Stimulated activated CD8-positive, alpha-beta memory T cell treated with anti-CD3 and anti-CD28 coated beads, Interleukin-15, amount 100 ng/mL, for 1 hour (primary cell): ENCODE measurements around the gene CCDC120.
A peak's percentile ranks its signal among the peaks of the same experiment; 100 is the strongest.

Experiments
- DNase-seq: peaks from one replicate; pipeline ENCODE4 v3.0.0-alpha.2; 2020; ENCODE audit warnings: low read depth

Gene CCDC120, protein sequence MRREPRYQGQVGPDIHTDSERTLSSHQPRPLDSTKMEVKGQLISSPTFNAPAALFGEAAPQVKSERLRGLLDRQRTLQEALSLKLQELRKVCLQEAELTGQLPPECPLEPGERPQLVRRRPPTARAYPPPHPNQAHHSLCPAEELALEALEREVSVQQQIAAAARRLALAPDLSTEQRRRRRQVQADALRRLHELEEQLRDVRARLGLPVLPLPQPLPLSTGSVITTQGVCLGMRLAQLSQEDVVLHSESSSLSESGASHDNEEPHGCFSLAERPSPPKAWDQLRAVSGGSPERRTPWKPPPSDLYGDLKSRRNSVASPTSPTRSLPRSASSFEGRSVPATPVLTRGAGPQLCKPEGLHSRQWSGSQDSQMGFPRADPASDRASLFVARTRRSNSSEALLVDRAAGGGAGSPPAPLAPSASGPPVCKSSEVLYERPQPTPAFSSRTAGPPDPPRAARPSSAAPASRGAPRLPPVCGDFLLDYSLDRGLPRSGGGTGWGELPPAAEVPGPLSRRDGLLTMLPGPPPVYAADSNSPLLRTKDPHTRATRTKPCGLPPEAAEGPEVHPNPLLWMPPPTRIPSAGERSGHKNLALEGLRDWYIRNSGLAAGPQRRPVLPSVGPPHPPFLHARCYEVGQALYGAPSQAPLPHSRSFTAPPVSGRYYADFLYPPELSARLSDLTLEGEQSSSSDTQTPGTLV

DNA sequence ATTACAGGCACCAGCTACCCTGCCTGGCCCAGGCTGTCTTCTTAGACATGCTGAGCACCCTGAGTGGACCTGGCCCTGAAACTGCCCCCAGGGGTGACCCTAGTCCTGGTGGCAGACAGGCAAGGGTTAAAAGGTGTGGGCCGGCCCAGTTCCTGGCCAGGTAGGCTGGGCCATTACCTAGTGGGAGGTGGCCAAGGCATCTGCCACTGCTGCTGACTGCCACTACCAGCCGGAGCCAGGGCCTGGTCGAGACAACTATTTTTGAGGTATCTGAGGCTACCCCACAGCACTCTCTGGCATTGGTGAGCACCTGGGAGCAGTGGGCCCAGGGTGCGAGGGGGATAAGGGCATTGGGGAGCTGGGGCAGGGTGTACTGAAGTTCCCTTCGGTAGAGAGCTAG lies at the start of gene CCDC120:
Gene CCDC120 (plus strand): TSS at position 206 of the 400 bp plus-strand sequence. CDS start 3,043 bp downstream, outside the sequence.
- DNase-seq = no peak

DNA sequence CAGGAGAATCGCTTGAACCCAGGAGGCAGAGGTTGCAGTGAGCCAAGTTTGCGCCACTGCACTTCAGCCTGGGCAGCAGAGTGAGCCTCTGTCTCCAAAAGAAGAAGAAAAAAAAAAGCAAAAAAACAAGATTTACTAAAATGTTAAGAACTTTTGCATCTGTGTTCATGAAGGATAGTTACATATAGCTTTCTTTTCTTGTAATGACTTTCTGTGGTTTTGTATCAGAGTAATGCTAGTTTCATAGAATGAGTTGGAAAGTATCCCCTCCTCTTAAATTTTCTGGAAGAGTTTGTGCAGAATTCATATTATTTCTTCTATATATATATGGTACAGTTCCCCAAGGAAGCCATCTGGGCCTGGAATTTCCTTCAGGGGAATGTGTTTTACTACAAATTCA lies 39.7 kb upstream of the CCDC120 start:
- DNase-seq = no peak

DNA sequence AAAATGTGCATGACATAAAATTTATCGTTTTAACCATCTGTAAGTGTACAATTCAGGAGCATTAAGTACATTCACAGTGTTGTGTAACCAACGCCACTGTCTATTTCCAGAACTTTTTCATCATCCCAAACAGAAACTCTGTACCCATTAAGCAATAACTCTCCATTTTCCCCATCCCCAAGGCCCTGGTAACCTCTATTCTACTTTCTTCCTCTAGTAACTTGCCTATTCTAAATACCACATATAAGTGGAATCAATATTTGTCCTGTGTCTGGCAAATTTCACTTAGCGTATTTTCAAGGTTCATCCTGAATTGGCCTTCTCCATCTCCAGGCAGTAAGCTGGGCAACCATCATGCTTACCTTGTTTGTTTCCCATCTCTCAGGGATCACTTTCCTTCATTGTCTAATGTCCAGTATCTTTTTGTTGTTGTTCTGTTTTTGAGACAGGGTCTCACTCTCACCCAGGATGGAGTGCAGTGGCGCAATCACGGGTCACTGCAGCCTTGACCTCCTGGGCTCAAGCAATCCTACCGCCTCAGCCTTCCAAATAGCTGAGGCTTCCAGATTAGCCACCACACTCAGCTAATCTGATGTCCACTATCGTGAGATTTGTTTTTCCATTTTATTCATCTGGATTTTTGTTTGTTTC lies 39.1 kb upstream of the CCDC120 start:
- no peak for DNase-seq

DNA sequence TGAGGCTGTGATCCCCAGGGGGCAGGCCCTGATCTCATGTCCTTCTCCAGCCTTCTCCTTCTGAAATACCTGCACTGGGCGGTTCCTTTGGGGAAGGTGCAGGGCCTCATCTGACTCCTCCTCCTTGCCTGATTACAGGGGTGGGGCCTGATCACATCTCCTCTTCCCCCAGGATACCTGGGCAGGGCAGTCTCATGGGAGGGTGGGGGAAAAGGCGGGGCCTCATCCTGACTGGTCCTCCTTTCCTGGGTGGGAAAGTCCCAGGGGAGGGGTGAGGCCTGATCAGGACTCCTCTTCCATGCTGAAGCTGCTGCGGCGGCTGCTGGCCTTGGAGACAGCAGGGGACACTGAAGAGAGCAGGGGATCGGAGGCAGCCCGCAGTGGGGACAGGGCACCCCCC lies 28.9 kb upstream of the CCDC120 start:
- DNase-seq = no peak

DNA sequence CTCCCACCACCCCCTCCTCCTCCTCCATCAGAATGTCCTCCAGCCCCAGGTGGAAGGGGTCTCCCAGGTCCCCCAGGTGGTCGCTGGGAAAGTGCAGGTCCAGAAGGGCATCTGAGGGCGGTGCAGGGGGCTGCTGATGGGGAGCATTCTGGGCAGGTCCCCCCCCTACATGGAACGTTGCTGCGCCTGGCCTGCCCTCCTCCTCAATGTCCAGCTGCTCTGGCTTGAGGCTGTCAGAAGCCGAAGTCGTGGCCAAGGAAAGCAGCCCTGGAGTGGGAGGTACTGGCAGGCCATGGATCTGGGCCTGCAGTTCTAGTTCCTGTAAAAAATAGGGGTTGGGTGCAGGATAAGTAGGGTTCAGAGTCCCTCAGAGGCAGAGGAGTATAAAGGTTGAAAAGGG lies 28.5 kb upstream of the CCDC120 start:
- no peak for DNase-seq

DNA sequence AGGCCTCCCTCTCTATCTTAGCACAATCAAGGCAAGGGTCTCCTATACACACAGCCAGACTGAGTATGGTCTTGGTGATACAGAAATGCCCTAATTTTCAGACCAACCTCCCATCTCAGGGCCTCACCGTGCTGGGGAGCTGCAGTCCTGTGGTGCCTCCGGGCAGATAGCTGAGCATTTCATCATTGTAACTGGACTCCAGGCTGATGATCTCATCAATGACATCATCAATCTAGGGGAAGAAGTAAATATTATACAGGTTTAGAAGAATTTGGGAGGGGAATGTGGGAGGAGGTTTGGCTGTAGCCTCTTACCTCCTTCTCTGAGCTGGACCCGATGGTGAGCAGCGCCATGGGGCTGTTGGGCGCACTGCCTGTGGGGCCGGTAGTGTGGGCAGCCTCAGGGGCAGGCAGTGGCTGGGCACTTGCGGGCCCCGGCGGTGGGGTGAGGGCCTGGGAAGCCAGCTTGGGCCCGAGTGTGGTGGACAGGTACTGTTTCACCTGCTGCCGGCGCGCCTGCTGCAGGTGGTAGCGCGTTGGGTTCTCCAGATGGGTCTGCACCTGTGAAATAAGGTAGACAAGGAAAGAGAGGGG lies 20.8 kb upstream of the CCDC120 start:
- DNase-seq = no peak

DNA sequence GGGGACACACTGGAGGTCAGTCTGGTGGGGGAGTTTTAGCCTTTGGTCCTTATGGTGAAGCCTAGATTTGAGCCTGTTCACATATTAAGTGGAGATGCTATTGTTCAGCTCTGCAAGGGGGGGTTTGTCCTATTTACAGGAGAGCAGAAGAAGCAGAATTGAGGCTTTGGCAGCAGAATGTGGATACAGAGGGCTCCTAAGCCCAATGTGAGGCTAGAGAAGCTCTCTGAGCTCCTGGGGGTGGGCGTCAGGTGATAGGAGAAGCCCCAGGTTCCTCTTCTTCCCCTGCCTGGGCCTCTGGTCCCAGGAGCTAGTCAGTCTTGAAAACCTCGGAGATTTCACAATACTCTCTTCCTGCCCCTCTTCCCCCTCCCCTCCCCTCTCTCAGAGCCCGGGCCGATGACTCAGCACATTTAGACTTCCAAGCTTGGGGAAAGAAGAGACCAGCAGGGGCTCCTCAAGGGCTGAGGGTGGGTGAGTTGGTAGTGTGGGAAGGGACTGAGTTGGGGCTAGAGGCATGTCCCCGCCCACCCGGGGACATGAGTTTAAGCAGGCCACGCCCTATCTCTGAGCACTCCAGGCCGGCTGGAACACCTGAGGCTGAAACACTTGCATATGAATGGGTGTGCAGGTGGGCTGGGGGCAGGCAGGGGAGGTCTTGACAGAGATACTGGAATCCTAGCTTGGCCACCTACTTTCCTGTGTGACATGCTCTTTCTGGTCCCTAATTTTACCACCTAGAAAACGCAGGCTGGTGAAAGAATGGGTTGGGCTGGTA lies 19.0 kb upstream of the CCDC120 start:
- DNase-seq = peak; percentile 4

DNA sequence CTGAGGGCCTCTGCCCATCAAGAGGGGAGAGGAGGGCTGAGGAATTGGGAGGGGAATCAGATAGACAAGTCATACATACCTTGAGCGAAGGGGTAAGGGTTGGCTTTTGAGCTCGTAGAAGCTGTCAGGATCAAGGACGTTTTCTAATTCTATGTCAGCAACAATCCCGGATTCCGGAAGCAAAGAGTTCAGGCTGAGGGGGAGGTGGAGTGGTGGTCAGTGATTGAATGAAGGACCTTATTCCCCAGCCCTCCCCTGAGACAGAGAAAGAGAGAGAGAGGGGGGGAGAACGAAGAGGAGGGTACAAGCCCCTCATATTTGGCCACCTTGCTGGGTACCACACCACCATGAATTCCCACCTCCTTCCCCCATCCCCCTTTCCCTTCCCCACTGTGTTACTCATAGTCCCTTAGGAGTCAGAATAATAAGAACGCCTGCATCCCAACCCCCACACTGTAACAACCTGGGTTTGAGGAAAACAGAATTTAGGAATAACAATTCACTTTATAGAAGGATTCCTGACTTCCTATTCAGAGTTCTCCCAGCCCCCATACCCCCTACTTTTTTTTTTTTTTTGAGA lies 18.3 kb upstream of the CCDC120 start:
- DNase-seq = no peak

DNA sequence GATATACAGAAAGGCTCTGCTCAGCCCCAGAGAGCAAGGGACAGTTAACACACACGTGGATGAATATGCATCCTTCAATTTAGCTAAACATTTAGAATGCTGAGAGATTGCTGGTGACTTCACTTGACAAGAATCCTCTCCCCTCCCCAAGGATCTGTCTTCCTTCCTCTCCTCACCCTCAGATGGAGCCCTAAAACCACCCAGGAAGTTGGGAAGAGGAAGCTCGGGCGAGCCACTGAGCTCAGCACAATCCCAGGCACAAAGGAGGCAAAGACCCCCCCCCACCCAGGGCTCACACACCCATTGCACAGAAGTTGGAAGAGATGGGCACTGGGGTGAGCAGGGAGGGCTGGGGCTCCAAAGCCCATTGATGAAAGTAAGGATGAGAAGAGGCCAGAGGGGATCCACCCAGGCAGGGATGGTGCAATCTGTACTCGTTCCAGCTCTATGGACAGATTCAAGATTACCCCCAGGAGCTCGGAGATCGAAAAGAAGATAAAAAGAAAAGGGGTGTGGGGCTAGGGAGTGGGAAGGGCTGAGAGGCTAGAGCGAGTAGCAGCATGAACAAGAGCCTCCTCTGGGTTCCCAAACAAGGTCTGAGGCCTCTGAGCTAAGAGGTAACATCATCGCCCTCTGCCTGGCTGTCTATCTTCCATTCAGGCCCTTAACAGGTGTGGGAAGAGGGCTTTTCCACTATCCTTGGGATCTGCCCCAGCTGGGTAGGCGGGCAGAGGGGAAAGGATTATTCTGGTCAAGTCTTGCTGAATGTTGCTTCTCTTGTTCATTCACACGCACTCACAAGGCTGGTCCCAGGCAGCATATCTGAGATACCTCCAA lies 16.8 kb upstream of the CCDC120 start:
- no peak for DNase-seq

DNA sequence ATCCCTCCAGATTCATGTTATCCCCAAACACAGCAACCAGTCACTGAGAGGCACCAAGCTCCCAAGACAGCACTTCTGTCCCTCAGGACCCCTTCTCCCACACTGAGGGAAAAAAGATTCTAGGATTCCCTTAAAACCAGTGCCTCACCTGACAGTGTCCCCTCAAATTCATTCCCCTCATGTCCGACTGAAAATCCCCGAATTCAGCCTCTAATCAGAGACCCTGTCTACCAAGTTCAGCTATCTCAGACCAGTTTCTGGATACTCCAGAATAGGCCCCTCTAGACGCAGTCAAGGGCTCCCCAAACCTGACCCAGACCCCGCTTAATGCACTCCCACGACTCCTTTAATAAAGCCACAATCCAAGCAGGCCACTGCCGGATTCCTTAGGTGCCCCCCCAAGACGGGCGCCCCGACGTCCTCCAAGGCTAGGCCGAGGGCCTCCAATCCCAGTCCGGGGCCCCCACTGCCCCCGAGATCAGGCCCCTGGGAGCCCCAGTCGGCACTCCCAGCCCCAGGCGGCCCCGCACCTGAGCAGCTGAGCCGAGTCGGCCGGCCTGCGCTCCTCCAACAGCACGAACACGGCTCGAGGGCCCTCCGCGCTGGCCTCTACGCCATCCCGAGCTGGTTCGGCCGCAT lies 16.1 kb upstream of the CCDC120 start:
- no peak for DNase-seq

DNA sequence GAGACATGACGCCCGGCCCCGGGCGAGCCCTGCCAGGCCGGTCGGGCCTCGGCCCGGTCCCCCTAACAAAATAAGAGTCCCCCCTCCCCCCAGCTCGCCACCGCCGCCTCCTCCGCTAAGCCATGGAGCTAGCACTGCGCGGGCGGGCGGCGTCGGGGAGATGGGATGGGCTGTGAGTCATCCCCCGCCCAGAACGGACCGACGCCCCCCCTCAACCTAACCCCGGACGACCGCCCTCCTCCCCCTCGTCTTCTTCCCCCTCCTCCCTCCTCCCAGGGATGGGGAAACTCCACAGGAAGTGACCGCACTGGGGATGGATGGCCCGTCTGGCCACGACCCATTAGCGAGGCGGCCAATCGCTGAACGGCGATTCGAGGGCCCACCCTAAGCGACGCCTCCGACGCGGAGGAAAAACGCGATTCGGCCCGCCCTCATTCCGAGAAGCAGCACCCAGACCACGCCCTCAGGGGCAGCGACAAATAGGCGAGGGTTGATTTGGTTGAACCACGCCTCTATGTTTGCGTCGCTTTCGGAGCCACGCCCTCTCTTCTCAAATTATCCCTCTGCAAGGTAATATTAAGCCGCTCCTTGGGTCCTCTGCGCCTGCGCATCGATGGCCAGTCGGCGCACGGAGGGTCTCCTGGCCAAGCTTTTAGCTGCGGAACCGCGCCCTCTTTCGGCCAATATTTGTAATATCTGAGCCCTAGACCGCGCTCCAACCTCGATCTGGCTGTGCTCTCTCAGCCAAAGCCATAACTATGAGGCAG lies 15.4 kb upstream of the CCDC120 start, which contains the start of gene TFE3:
Gene TFE3 (minus strand): TSS at position 138 of the 767 bp plus-strand sequence. CDS start 131 bp downstream, at position 7.
- peak; percentile 85 for DNase-seq

DNA sequence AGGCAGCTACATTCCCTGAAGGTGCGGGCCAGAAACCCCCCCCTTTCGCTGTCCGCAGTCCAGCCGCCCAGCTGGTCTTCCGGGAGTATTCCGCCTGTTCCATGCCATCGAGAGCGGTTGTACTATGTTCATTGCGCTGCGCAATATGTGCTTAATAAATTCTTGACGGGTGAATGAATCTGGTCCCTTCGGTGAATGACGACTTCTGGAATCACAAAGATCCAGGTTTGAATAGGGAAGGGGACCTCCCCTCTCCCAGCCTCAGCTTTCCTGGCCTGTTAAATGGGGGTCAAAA lies 14.9 kb upstream of the CCDC120 start:
- no peak for DNase-seq

DNA sequence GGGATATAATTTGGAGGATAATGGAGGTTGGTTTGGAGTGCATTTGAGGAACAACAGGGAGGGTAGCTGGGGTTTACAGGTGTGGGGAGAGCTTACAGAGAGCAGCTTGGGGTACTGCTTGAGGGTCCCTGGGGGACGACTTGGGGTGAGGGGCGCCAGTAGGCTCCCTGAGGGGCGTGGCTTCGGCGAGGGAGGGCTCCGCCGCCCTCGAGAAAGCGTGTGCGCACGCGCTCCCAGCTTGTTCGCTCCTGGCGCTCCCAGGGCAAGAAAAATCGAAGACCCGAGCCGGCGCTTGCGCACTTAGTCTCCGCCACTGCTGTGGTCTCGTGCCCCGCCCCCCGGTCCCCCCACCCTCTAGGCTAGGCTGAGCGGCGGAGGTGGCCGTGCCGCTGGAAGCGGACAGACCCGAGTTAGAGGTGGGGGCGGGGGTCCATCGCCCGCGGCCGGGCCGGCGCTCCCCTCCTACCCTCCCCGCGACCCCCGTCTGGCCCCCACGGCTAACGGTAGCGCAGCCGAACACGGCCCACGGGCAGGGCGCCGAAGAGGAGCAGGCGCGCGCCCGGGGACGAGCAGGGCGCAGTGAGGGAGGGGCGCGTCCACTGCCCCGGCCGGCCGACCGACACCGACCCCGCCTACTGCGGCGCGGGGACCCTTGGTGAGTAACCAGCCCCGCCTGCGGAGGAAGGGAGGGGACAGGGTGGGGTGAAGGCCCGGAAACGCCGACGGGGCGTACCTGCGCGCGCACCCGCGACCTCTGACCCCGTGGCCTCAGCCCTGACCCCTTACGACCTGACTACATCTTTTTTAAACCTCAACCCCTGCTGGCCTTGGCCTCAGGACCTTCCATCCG lies 5.4 kb upstream of the CCDC120 start:
- DNase-seq = peak; percentile 24

DNA sequence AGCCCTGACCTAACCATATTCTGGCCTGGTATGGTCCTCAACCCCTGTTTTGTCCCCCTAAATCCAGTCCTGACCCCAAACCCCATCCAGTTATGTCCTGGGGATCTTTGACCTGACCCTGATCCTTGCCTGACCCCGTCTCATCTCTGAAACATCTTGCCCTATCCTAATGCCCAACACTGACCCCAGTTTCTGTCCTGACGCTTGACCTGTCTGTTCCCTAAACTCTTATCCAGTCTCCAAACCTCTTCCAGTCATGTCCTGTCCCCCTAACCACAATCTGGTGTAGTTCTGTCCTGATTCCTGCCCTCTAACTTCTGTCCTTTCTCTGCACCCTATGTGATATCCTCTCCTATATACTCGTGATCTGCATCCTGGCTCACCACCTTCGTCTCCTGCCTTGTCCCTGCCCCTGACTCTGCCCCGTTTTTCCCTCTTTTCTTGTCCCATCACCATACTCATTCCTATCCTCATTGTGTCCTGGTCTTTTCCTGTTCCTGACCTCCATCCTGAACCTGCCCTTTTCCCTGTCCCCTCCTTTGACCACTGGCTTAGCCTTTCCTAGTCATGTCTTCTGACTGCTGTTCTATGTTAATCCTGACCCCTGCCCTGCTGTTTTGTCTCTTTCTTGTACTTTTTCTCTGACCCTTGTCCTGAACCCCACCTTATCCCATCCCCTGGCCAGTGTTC lies 4.6 kb upstream of the CCDC120 start:
- DNase-seq = no peak

DNA sequence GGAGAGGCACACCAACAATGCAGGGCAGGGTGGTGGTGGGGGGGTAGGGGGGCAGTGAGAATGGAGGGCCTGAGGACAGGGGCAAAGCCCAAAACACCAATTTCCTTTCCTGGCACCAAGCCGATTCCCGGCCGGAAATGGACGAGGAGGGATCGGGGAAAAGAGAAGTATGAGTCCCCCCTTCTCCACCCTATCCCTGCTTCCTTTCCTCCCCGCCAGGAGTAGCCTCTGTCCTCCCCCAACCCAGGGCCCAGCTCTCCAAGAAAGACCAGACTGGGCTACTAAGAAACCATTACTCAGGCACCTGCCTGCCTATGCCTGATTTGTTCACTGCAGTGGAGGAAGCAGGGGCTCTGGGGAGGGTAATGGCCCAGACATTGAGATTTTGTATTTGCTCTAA lies 402 bp downstream of the CCDC120 start:
- DNase-seq = no peak

DNA sequence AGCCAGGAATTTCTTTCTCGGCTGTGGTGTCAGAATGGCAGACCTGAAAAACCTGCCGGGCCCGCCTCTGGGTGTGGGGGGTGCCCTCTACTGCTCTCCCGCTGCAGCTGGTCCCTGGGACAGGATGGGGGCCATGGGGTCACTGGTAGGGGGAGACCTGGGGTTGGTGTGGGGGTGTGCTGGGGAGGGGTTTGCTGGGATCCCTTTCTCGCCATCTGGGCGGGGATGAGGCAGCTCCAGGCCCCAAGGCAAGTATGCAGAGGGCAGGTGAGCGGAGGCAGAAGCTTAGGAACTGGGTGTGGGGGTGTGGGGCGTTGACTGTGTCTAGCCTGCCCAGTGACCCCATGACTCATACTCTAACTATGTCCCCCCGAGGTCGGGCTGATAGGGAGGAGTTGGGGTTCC lies 884 bp downstream of the CCDC120 start:
- no peak for DNase-seq

DNA sequence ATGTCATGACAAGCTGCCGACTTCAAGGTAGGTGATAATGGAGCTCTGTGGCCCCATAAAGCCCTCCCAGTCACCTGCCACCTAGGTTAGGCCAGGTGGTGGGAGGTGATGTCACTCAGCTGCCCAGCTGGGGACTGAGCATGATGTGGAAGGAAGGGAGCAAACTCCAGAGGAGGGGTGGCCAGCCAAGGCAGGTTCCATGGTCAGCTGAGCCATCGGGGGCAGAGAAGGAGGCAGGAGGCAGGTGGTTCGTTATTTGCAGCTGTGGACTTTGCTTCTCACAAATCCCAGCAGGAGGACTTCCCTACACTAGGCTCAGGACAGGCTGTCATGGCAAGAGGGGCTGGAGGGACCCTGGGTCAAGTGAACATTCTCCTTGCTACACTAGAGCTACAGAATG lies 2.1 kb downstream of the CCDC120 start:
- no peak for DNase-seq

DNA sequence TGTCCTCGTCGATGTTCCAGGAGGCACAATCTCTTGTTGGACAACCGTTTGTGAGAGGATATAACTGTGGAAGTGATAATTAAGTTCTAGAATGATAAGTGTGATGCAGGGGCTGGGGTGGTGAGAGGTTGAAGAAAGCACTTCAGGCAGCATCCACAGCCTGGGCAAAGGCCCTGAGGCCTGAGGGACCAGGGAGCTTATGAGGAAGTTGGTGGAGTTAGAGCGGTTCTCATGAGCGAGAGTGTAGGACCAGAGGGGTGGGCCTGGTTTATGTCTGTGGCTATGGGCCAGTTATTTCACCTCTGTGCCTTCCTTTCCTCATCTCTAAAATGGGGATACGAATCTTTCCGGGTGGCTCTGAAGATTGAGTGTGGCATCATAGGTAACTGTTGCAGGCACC lies 2.7 kb downstream of the CCDC120 start:
- no peak for DNase-seq
